Measurements from ENCODE around the gene TSGA10. TPM values are rescaled to one million over a fixed set of nuclear protein-coding genes. Genes with fewer than 3 reads are reported as not detected.

TSGA10 gene
- total and polyA plus RNA-seq, 4 donors: 9.9 to 20.6 (median 11.3) TPM

DNA sequence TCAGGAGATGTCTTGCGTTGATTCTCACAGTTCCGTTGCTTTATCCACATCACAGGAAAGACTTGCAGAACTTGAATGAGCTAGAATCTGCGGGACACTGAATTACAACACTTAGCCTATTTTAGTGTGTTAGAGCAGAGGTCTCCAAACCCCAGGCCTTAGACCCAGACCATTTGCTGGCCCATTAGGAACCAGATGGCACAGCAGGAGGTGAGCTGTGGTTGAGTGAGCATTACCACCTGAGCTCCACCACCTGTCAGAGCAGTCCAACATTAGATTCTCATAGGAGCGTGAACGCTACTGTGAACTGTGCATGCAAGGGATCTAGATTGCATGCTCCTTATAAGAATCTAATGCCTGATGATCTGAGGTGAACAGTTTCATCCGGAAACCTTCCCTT, 30.1 kb upstream of the TSGA10 start:
- Histone ChIP-seq H3K4me3 (ENCODE audit: low read depth, low read length) (no peak overlapping the region), H3K36me3 (ENCODE audit: control insufficient read depth, insufficient read depth, low read length) (peaks cover 10% of the 10 kb centered on the region), H3K27me3 (ENCODE audit: control insufficient read depth, insufficient read depth, low read length) (no peaks in the 10 kb centered on the region), H3K9me3 (ENCODE audit: control insufficient read depth, insufficient read depth, low read length) (no peaks in the 10 kb centered on the region), H3K27ac (ENCODE audit: low read depth, low read length) (no peak overlapping the region), H3K4me1 (ENCODE audit: control insufficient read depth, insufficient read depth, low read length) (peaks cover 7% of the 10 kb centered on the region)
- no CpG with 5 or more reads among the region's 6 CpGs for WGBS (ENCODE audit: insufficient coverage)
- DNase-seq (ENCODE audit: low read depth in 4 of 6, low spot score in 6 of 6): no peak

DNA sequence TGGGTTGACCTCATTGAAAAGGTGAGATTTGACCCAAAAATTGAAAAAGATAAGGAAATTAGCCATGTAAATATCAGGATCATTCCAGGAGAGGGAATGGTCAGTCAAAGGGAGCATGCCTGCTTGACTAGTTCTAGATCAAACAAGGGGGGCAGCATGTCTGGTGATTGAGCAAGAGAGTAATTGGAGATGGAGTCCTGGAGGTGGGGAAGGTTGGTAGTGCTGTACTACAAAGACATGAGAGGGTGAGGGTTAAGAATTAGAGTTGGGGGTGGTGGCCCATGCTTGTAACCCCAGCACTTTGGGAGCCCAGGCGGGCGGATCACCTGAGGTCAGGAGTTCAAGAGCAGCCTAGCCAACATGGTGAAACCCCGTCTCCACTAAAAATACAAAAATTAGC, 28.3 kb upstream of the TSGA10 start:
- Histone ChIP-seq H3K27me3 (ENCODE audit: control insufficient read depth, insufficient read depth, low read length) (no peaks in the 10 kb centered on the region), H3K4me3 (ENCODE audit: low read depth, low read length) (no peak overlapping the region), H3K4me1 (ENCODE audit: control insufficient read depth, insufficient read depth, low read length) (peaks cover 11% of the 10 kb centered on the region), H3K36me3 (ENCODE audit: control insufficient read depth, insufficient read depth, low read length) (peaks cover 5% of the 10 kb centered on the region), H3K27ac (ENCODE audit: low read depth, low read length) (no peak overlapping the region), H3K9me3 (ENCODE audit: control insufficient read depth, insufficient read depth, low read length) (no peaks in the 10 kb centered on the region)
- WGBS (ENCODE audit: insufficient coverage): 100% methylated on average over 2 of the region's 3 CpGs
- DNase-seq (ENCODE audit: low read depth in 4 of 6, low spot score in 6 of 6): no peak

GRCh38 chr2:99181624-99182000, 26.9 kb upstream of the TSGA10 start:
- 0% methylated on average over 1 of the region's 4 CpGs for WGBS (ENCODE audit: insufficient coverage)
- Histone ChIP-seq H3K4me1 (ENCODE audit: control insufficient read depth, insufficient read depth, low read length) (peaks cover 11% of the 10 kb centered on the region), H3K36me3 (ENCODE audit: control insufficient read depth, insufficient read depth, low read length) (no peaks in the 10 kb centered on the region), H3K27me3 (ENCODE audit: control insufficient read depth, insufficient read depth, low read length) (no peaks in the 10 kb centered on the region), H3K9me3 (ENCODE audit: control insufficient read depth, insufficient read depth, low read length) (no peaks in the 10 kb centered on the region), H3K27ac (ENCODE audit: low read depth, low read length) (peak overlapping the region; percentile 84), H3K4me3 (ENCODE audit: low read depth, low read length) (peak overlapping the region; percentile 98)
- no peak for DNase-seq (ENCODE audit: low read depth in 4 of 6, low spot score in 6 of 6)

DNA sequence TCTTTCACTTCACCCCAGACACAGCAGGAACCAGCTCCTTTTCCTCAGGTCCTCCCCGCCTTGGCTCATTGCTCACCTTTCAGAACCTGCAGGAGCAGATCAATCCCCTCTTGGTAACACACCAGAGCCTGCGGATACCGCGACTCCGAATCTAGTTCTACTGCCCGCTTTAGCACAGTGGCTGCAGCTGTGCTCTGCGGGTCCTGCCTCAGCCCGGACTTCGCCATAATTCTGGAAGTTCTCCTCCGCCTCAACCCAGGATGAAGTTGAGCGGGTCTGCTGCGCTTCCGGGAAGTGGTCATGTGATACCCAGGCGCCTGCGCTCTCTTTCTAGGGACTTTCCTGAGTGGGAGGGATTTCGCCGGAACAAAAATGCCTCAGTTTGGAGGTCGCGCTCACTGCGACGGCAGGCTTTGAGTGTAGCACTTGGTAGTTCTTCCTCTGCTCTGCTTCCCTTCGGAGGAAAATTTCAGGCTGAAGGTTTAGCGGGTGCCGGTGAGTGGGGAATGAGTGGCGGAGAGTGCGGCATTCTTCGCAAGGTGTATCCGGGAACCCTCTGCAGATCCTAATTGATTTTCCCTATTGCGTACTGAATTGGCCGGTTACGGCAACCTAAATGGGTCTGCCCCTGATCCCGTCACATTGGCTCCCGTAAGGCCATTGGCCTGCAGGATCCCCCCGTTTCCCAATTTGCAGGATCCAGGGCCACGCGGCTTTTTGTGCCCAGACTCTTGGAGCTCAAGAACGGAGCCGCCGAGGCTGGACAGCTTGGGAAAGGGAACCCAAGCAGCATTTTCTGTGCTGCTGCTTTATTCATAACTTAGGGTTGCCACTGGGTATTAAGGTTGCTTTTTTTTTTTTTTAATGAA, 26.2 kb upstream of the TSGA10 start, which contains the start of the genes MITD1 and MRPL30:
Gene MITD1 (minus strand): TSS at position 304 of the 869 bp plus-strand sequence. CDS start 77 bp downstream, at position 227.
Gene MRPL30 (plus strand): TSS at position 430 of the 869 bp plus-strand sequence. CDS start 5,020 bp downstream, outside the sequence.
- Histone ChIP-seq H3K27me3 (ENCODE audit: control insufficient read depth, insufficient read depth, low read length) (no peaks in the 10 kb centered on the region), H3K36me3 (ENCODE audit: control insufficient read depth, insufficient read depth, low read length) (peaks cover 1% of the 10 kb centered on the region), H3K9me3 (ENCODE audit: control insufficient read depth, insufficient read depth, low read length) (no peaks in the 10 kb centered on the region), H3K4me3 (ENCODE audit: low read depth, low read length) (peak within 1 kb of the TSS; percentile 98), H3K27ac (ENCODE audit: low read depth, low read length) (peak within 1 kb of the TSS; percentile 84), H3K4me1 (ENCODE audit: control insufficient read depth, insufficient read depth, low read length) (peaks cover 11% of the 10 kb centered on the region)
- DNase-seq (ENCODE audit: low read depth in 4 of 6, low spot score in 6 of 6): peak; percentile 90 to 99 (median 96)
- WGBS (ENCODE audit: insufficient coverage): under 1% methylated on average over 39 of the region's 39 CpGs

DNA sequence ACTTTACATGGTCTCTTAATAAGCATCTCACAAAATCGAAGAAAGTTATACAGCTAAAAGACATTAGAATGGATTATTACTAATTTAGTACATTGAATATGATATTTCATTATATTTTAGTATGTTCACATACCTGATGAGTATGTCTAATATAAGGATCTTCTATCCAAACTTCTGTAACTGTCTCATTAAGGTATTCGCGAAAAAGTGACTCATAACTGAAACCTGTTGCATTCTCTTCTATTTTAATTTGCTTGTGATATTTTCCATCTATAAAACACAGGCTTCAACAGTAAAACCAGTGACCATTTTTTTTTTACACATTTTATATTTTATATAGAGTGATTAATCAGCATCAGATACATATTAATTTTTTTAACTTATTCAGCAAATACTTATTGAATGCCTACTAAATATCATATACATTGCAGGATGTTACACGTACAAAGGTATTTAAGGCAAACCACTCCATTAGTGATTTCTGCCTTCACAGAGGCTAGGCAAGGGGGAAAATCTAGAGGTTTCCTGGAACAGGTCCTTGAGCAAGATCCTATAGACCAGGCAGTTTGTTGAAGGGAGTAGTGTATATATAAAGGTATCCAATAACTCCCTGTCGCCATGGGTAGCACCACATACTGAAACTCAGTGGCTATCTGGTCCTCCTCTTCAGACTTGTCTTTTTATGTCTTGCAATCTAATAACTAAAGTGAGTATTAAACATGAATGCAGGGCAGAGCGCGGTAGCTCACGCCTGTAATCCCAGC, 16.8 kb upstream of the TSGA10 start:
- no peaks in the 10 kb centered on the region for H3K9me3 ChIP-seq (ENCODE audit: control insufficient read depth, insufficient read depth, low read length)
- no peak overlapping the region for H3K4me3 ChIP-seq (ENCODE audit: low read depth, low read length)
- no CpG with 5 or more reads among the region's 8 CpGs for WGBS (ENCODE audit: insufficient coverage)
- H3K27me3 ChIP-seq (ENCODE audit: control insufficient read depth, insufficient read depth, low read length): no peaks in the 10 kb centered on the region
- H3K36me3 ChIP-seq (ENCODE audit: control insufficient read depth, insufficient read depth, low read length): peaks cover 14% of the 10 kb centered on the region
- no peak for DNase-seq (ENCODE audit: low read depth in 4 of 6, low spot score in 6 of 6)
- H3K27ac ChIP-seq (ENCODE audit: low read depth, low read length): no peak overlapping the region
- H3K4me1 ChIP-seq (ENCODE audit: control insufficient read depth, insufficient read depth, low read length): no peaks in the 10 kb centered on the region

GRCh38 chr2:99169534-99169933, 14.8 kb upstream of the TSGA10 start:
- H3K36me3 ChIP-seq (ENCODE audit: control insufficient read depth, insufficient read depth, low read length): peaks cover 14% of the 10 kb centered on the region
- no CpG with 5 or more reads among the region's 1 CpG for WGBS (ENCODE audit: insufficient coverage)
- H3K4me3 ChIP-seq (ENCODE audit: low read depth, low read length): no peak overlapping the region
- DNase-seq (ENCODE audit: low read depth in 4 of 6, low spot score in 6 of 6): no peak
- no peaks in the 10 kb centered on the region for H3K9me3 ChIP-seq (ENCODE audit: control insufficient read depth, insufficient read depth, low read length)
- H3K27ac ChIP-seq (ENCODE audit: low read depth, low read length): no peak overlapping the region
- no peaks in the 10 kb centered on the region for H3K27me3 ChIP-seq (ENCODE audit: control insufficient read depth, insufficient read depth, low read length)
- H3K4me1 ChIP-seq (ENCODE audit: control insufficient read depth, insufficient read depth, low read length): no peaks in the 10 kb centered on the region

GRCh38 chr2:99166218-99166617, 11.5 kb upstream of the TSGA10 start:
- Histone ChIP-seq H3K27me3 (ENCODE audit: control insufficient read depth, insufficient read depth, low read length) (no peaks in the 10 kb centered on the region), H3K9me3 (ENCODE audit: control insufficient read depth, insufficient read depth, low read length) (no peaks in the 10 kb centered on the region), H3K36me3 (ENCODE audit: control insufficient read depth, insufficient read depth, low read length) (peaks cover 6% of the 10 kb centered on the region), H3K27ac (ENCODE audit: low read depth, low read length) (no peak overlapping the region), H3K4me3 (ENCODE audit: low read depth, low read length) (no peak overlapping the region), H3K4me1 (ENCODE audit: control insufficient read depth, insufficient read depth, low read length) (no peaks in the 10 kb centered on the region)
- DNase-seq (ENCODE audit: low read depth in 4 of 6, low spot score in 6 of 6): no peak
- WGBS (ENCODE audit: insufficient coverage): 100% methylated on average over 2 of the region's 5 CpGs

DNA sequence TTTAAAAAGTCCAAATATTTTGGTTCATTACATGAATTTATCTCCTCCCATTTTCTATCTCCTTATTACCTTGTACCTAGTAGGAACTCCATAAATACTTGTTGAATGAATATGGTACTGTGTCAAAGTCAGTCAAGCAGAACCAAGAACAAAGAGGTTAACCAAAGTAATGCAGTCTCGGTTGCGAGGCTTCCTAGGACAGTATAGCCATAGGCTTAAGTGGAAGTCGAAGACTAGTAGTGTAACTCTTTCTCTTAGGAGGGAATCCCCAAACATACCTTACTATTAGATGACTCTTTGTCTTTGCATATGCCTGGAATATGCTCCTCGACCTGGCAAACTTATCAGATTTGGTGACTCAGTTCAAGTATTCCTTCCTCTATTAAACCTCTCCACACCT, 4.9 kb upstream of the TSGA10 start:
- DNase-seq (ENCODE audit: low read depth in 4 of 6, low spot score in 6 of 6): no peak
- no peak overlapping the region for H3K4me3 ChIP-seq (ENCODE audit: low read depth, low read length)
- H3K9me3 ChIP-seq (ENCODE audit: control insufficient read depth, insufficient read depth, low read length): no peaks in the 10 kb centered on the region
- H3K27ac ChIP-seq (ENCODE audit: low read depth, low read length): no peak overlapping the region
- peaks cover 6% of the 10 kb centered on the region for H3K36me3 ChIP-seq (ENCODE audit: control insufficient read depth, insufficient read depth, low read length)
- no peaks in the 10 kb centered on the region for H3K4me1 ChIP-seq (ENCODE audit: control insufficient read depth, insufficient read depth, low read length)
- 80% methylated on average over 1 of the region's 4 CpGs for WGBS (ENCODE audit: insufficient coverage)
- H3K27me3 ChIP-seq (ENCODE audit: control insufficient read depth, insufficient read depth, low read length): no peaks in the 10 kb centered on the region

GRCh38 chr2:99158599-99158998, 3.9 kb upstream of the TSGA10 start:
- Histone ChIP-seq H3K4me1 (ENCODE audit: control insufficient read depth, insufficient read depth, low read length) (peaks cover 6% of the 10 kb centered on the region), H3K4me3 (ENCODE audit: low read depth, low read length) (no peak overlapping the region), H3K36me3 (ENCODE audit: control insufficient read depth, insufficient read depth, low read length) (peaks cover 6% of the 10 kb centered on the region), H3K27me3 (ENCODE audit: control insufficient read depth, insufficient read depth, low read length) (no peaks in the 10 kb centered on the region), H3K27ac (ENCODE audit: low read depth, low read length) (no peak overlapping the region), H3K9me3 (ENCODE audit: control insufficient read depth, insufficient read depth, low read length) (no peaks in the 10 kb centered on the region)
- no CpG with 5 or more reads among the region's 5 CpGs for WGBS (ENCODE audit: insufficient coverage)
- no peak for DNase-seq (ENCODE audit: low read depth in 4 of 6, low spot score in 6 of 6)

Measured in spinal cord (tissue), 10 donors.